Fibroblast of the aortic adventitia (primary cell): Measurements from ENCODE around the gene TMED4. TPM values are rescaled to one million over a fixed set of nuclear protein-coding genes. Genes with fewer than 3 reads are reported as not detected.

Source experiments
- DNase-seq: peaks from one replicate; pipeline ENCODE4 v3.0.0-alpha.2; 2010; ENCODE audit warnings: low read depth
- H3K4me3 ChIP-seq: 2 replicates; pipeline ENCODE4 v1.5.1; 2011; ENCODE audit warnings: low read depth, mild to moderate bottlenecking, control low read depth, low read length, moderate library complexity
- total RNA-seq: library from RNA; depleted of rRNA; stranded (reverse); fragments of >200 nt; gene quantifications from 2 replicates; pipeline ENCODE4 v1.2.3, GENCODE V29; 2012; ENCODE audit warnings: low replicate concordance
- TF ChIP-seq, protein P1 (sequence below): IDR thresholded peaks from 2 replicates; pipeline ENCODE4 v1.5.1; 2011; ENCODE audit warnings: mild to moderate bottlenecking, low read length, control low read depth, inconsistent platforms; ENCODE audit not compliant: insufficient read depth

Gene TMED4
- total RNA-seq, 1 donor, result 78.5 TPM

DNA sequence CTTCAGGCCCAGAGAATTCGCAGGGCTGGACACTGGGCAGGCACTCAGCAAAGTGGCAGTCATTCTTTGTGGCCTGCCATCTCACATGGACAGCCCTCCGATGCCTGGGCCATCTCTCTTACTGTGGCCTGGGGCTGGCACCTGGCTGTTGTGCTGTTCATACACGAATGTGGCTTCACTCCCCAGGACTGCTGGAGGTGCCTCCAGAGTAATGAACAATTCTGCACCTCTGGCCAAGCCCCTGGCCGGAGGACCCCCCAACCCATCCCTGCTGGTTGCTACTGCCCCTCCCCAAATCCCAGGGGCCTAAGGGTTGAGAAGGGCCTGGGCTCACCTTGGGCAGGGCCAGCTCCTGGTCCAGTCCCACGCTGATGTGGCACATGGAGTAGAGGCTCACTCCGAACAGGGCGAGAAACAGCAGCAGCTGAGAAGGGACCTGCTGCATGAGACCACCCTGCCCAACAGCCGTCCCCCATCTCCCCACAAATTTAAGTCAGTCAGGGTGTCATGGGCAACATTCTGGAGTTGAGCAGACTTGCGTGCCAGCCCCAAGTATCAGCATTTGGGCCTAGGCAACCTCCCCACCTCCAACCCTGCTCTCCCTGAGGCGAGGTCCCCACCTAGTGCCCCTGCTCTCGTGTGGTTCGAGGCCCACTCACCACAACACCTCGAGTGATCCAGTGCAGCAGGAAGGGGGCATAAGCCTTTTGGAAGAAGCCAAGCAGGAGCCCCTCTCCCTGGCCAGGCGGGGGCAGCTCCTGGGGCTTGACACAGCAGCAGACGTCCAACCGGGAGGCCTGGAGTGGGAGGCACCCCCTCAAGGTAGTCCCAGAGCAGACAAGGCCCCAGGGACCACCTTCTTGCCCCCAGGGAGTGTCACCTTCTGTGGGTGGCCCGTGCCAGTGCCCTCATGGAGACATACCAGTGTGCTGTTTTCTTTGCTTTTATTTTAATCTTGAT lies 50.3 kb downstream of the TMED4 start:
- no peak for DNase-seq
- TF ChIP-seq, protein P1, sequence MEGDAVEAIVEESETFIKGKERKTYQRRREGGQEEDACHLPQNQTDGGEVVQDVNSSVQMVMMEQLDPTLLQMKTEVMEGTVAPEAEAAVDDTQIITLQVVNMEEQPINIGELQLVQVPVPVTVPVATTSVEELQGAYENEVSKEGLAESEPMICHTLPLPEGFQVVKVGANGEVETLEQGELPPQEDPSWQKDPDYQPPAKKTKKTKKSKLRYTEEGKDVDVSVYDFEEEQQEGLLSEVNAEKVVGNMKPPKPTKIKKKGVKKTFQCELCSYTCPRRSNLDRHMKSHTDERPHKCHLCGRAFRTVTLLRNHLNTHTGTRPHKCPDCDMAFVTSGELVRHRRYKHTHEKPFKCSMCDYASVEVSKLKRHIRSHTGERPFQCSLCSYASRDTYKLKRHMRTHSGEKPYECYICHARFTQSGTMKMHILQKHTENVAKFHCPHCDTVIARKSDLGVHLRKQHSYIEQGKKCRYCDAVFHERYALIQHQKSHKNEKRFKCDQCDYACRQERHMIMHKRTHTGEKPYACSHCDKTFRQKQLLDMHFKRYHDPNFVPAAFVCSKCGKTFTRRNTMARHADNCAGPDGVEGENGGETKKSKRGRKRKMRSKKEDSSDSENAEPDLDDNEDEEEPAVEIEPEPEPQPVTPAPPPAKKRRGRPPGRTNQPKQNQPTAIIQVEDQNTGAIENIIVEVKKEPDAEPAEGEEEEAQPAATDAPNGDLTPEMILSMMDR, result no peak

DNA sequence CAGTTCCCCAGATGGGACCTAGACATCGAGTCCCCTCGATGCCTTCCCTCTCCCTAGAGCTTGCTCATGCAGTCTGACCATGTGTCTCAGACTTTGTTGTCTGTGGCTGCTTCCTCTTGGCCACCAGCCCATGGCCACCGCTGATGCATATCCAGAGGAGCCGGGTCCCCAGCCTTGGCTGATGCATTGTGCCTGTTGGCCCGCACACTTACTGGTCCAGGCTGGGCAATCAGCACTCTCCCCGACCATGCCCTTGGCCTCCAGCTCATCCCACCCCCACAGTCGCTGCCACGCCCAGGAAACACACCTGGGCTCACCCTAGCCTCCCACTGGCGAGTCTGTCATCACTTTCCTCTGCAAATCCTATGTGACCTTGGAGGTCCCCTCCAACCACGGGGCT lies 51.0 kb downstream of the TMED4 start:
- no peak for DNase-seq
- no peak overlapping the region for H3K4me3 ChIP-seq
- TF ChIP-seq, protein P1, result no peak

More for the DNA sequence above, 50.3 kb downstream of the TMED4 start:
- no peak overlapping the region for H3K4me3 ChIP-seq

Other genes with a start within 250 kb of the TMED4 start
- 47.1 and 122 TPM in 2 replicates for gene NUDCD3, start 91.6 kb downstream of the TMED4 start, total RNA-seq
- under 0.01 TPM in 1 of 2 replicates, not detected in the other for gene NPC1L1, start 40.9 kb downstream of the TMED4 start, total RNA-seq
- gene DDX56, start 8.3 kb downstream of the TMED4 start, total RNA-seq, result 14.6 and 48.4 TPM in 2 replicates
- 26.2 and 85.6 TPM in 2 replicates for gene OGDH, start 24.4 kb upstream of the TMED4 start, total RNA-seq
- 2.9 and 18.3 TPM in 2 replicates for gene ZMIZ2, start 166.6 kb upstream of the TMED4 start, total RNA-seq
- gene PPIA, start 214.4 kb upstream of the TMED4 start, total RNA-seq, result 1,562 and 2,915 TPM in 2 replicates